ENCODE measurements around the gene ENTREP3. TPM values are rescaled to one million over a fixed set of nuclear protein-coding genes. Genes with fewer than 3 reads are reported as not detected.

The ENTREP3 gene
- total and polyA plus RNA-seq, 2 donors (not counting 3 experiments of a cell fraction or from before 2014, with no cell fraction given): 27.4 to 62.7 TPM

GRCh38 chr1:155286544-155286943, 31.3 kb upstream of the ENTREP3 start:
- H3K4me3 ChIP-seq (replicated peaks in 1 of 3; ENCODE audit: insufficient read depth in 1 of 3, low read depth in 1 of 3, low read length in 3 of 3): no peak overlapping the region
- H4K20me1 ChIP-seq (replicated peaks; ENCODE audit: control insufficient read depth, extremely low read depth, insufficient read depth, low read length): no peaks in the 10 kb centered on the region
- H3K27ac ChIP-seq (ENCODE audit: insufficient read depth, low read depth, low read length): no peak overlapping the region
- no peaks in the 10 kb centered on the region for H3K9me3 ChIP-seq (replicated peaks; ENCODE audit: control insufficient read depth, insufficient read depth, low read length)
- H3K27me3 ChIP-seq (ENCODE audit: control insufficient read depth in 2 of 2, insufficient read depth in 2 of 2, low read length in 2 of 2): peaks cover 0 to 1% of the 10 kb centered on the region in 2 experiments
- TF ChIP-seq MAX (IDR thresholded peaks at IDR 0.05; ENCODE audit: insufficient read depth, insufficient read length) (no peak), JUN (IDR thresholded peaks at IDR 0.05; ENCODE audit: borderline replicate concordance, insufficient read depth, insufficient read length, low read depth) (no peak), MYC (IDR thresholded peaks at IDR 0.05; ENCODE audit: low read depth, low read length) (no peak), POLR2A (IDR thresholded peaks at IDR 0.05; ENCODE audit: low read depth, low read length) (no peak), FOS (IDR thresholded peaks at IDR 0.05; ENCODE audit: borderline replicate concordance, insufficient read depth, low read length) (no peak), POLR2AphosphoS5 (IDR thresholded peaks at IDR 0.05; ENCODE audit: insufficient read depth, low read depth, low read length) (no peak), GATA2 (IDR thresholded peaks at IDR 0.05; ENCODE audit: insufficient read depth, insufficient read length, low read depth, low read length) (no peak)
- H3K9me1 ChIP-seq (replicated peaks; ENCODE audit: control insufficient read depth, extremely low read depth, insufficient read depth, low read length): no peaks in the 10 kb centered on the region
- no peak overlapping the region for H3K9ac ChIP-seq (replicated peaks; ENCODE audit: extremely low read depth, insufficient read depth, low read length)
- ChIA-PET CTCF (interaction anchor here (1.1 to 1.2 kb wide), 3 partner anchors 9 to 35 kb away, joined by 3 read pairs; no protein-coding TSS in a partner anchor), POLR2A (no interaction called here)
- H3K79me2 ChIP-seq (ENCODE audit: control insufficient read depth, insufficient read depth, low read length): no peaks in the 10 kb centered on the region
- FAIRE-seq (no peak), DNase-seq (ENCODE audit: low read depth, low spot score) (no peak)
- no peaks in the 10 kb centered on the region for H3K36me3 ChIP-seq (ENCODE audit: control insufficient read depth in 2 of 2, extremely low read depth in 1 of 2, insufficient read depth in 2 of 2, low read length in 2 of 2)
- H3K4me2 ChIP-seq (ENCODE audit: insufficient read depth, low read length): no peak overlapping the region
- no peaks in the 10 kb centered on the region for H3K4me1 ChIP-seq (ENCODE audit: control insufficient read depth, extremely low read depth, insufficient read depth, low read length)
- BruUV-seq (replicated peaks): no TSS peak
- no peak overlapping the region for H2AFZ ChIP-seq (ENCODE audit: low read depth, low read length)
- dilution Hi-C loops (cut with MboI; ENCODE audit: extremely low pct_ligation_motif_present, low sequenced_read_pairs): no loop called here
- intact Hi-C loops (cut with micrococcal nuclease): no loop called here

GRCh38 chr1:155285631-155286044, 30.4 kb upstream of the ENTREP3 start:
- Histone ChIP-seq H3K9me3 (replicated peaks; ENCODE audit: control insufficient read depth, insufficient read depth, low read length) (no peaks in the 10 kb centered on the region), H3K27me3 (ENCODE audit: control insufficient read depth in 2 of 2, insufficient read depth in 2 of 2, low read length in 2 of 2) (peaks cover 0 to 1% of the 10 kb centered on the region in 2 experiments), H2AFZ (ENCODE audit: low read depth, low read length) (no peak overlapping the region), H3K4me2 (ENCODE audit: insufficient read depth, low read length) (no peak overlapping the region), H3K9ac (replicated peaks; ENCODE audit: extremely low read depth, insufficient read depth, low read length) (no peak overlapping the region), H3K4me3 (replicated peaks in 1 of 3; ENCODE audit: insufficient read depth in 1 of 3, low read depth in 1 of 3, low read length in 3 of 3) (no peak overlapping the region), H3K27ac (ENCODE audit: insufficient read depth, low read depth, low read length) (no peak overlapping the region), H3K36me3 (ENCODE audit: control insufficient read depth in 2 of 2, extremely low read depth in 1 of 2, insufficient read depth in 2 of 2, low read length in 2 of 2) (no peaks in the 10 kb centered on the region), H3K79me2 (ENCODE audit: control insufficient read depth, insufficient read depth, low read length) (no peaks in the 10 kb centered on the region), H3K4me1 (ENCODE audit: control insufficient read depth, extremely low read depth, insufficient read depth, low read length) (no peaks in the 10 kb centered on the region), H3K9me1 (replicated peaks; ENCODE audit: control insufficient read depth, extremely low read depth, insufficient read depth, low read length) (no peaks in the 10 kb centered on the region), H4K20me1 (replicated peaks; ENCODE audit: control insufficient read depth, extremely low read depth, insufficient read depth, low read length) (no peaks in the 10 kb centered on the region)
- intact Hi-C loops (cut with micrococcal nuclease) (no loop called here), dilution Hi-C loops (cut with MboI; ENCODE audit: extremely low pct_ligation_motif_present, low sequenced_read_pairs) (no loop called here)
- CTCF ChIA-PET: interaction anchor here (1.1 to 1.2 kb wide), 3 partner anchors 9 to 35 kb away, joined by 3 read pairs; no protein-coding TSS in a partner anchor
- POLR2A ChIA-PET: no interaction called here
- no TSS peak for BruUV-seq (replicated peaks)
- no peak for FAIRE-seq
- TF ChIP-seq FOS (IDR thresholded peaks at IDR 0.05; ENCODE audit: borderline replicate concordance, insufficient read depth, low read length): no peak
- no peak for TF ChIP-seq POLR2A (IDR thresholded peaks at IDR 0.05; ENCODE audit: low read depth, low read length)
- TF ChIP-seq MAX (IDR thresholded peaks at IDR 0.05; ENCODE audit: insufficient read depth, insufficient read length): no peak
- no peak for TF ChIP-seq JUN (IDR thresholded peaks at IDR 0.05; ENCODE audit: borderline replicate concordance, insufficient read depth, insufficient read length, low read depth)
- TF ChIP-seq, protein P1, sequence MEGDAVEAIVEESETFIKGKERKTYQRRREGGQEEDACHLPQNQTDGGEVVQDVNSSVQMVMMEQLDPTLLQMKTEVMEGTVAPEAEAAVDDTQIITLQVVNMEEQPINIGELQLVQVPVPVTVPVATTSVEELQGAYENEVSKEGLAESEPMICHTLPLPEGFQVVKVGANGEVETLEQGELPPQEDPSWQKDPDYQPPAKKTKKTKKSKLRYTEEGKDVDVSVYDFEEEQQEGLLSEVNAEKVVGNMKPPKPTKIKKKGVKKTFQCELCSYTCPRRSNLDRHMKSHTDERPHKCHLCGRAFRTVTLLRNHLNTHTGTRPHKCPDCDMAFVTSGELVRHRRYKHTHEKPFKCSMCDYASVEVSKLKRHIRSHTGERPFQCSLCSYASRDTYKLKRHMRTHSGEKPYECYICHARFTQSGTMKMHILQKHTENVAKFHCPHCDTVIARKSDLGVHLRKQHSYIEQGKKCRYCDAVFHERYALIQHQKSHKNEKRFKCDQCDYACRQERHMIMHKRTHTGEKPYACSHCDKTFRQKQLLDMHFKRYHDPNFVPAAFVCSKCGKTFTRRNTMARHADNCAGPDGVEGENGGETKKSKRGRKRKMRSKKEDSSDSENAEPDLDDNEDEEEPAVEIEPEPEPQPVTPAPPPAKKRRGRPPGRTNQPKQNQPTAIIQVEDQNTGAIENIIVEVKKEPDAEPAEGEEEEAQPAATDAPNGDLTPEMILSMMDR (IDR thresholded peaks at IDR 0.05; ENCODE audit: extremely low read depth in 1 of 2, insufficient read depth in 1 of 2, low read depth in 1 of 2, low read length in 2 of 2): no peak
- TF ChIP-seq POLR2AphosphoS5 (IDR thresholded peaks at IDR 0.05; ENCODE audit: insufficient read depth, low read depth, low read length): no peak
- TF ChIP-seq MYC (IDR thresholded peaks at IDR 0.05; ENCODE audit: low read depth, low read length): no peak
- TF ChIP-seq EZH2 (IDR thresholded peaks at IDR 0.05; ENCODE audit: borderline replicate concordance, low read depth, low read length, severe bottlenecking): no peak
- no peak for TF ChIP-seq GATA2 (IDR thresholded peaks at IDR 0.05; ENCODE audit: insufficient read depth, insufficient read length, low read depth, low read length)
- no peak for DNase-seq (ENCODE audit: low read depth, low spot score)

All from endothelial cell of umbilical vein (primary cell).